IPS DF 4.7 (cell line): Measurements from ENCODE around the gene ARHGAP1.
"Not testable (repeated sequence)": the region's sequence is repeated elsewhere in the genome, so short reads cannot be mapped to it uniquely, and the experiment has no call there.

ENCODE experiments used
- DNase-seq: peaks from one replicate; pipeline ENCODE4 v3.0.0-alpha.2; 2013; ENCODE audit warnings: low spot score; ENCODE audit errors: extremely low read depth

ARHGAP1 gene

DNA sequence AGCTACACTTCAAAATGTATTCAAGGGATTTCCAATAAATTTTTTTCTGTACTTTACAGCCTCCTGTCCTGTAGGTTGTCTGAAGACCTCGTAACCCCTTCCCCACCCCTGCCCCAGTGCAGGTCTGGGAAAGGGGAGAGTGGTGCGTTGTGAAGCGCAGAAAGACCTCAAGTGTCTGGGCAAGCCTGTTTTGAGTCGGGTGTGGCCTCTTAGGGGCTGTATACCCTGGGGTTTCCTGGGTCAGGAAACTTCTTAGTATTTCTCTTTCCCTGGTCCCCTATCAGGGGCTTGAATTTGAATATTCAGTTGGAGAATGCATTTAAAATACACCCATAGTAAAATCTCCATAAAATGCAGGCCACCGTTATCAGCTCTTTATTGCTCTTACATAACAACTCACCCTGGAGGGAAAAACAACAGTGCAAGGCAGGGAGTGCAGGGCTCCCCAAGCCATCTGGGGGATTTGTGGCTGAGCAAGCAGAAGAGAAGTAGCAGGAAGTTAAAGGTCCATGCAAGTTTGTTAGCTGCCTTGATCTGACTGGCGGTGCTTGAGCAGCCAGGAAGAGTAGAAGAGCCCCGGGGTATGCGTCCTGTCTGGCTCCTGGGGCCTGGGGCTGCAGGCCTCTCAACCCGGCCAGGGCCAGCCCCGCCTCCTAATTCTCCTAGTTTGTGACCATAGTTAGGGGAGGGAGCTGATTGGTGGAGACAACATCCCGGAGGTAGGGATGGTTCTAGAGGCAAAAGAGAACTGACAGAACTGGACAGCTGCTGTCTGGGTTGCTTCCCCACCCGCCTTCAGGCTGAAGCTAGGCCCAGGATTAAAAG is 25.7 kb downstream of the ARHGAP1 start:
- DNase-seq = peak; percentile 16

DNA sequence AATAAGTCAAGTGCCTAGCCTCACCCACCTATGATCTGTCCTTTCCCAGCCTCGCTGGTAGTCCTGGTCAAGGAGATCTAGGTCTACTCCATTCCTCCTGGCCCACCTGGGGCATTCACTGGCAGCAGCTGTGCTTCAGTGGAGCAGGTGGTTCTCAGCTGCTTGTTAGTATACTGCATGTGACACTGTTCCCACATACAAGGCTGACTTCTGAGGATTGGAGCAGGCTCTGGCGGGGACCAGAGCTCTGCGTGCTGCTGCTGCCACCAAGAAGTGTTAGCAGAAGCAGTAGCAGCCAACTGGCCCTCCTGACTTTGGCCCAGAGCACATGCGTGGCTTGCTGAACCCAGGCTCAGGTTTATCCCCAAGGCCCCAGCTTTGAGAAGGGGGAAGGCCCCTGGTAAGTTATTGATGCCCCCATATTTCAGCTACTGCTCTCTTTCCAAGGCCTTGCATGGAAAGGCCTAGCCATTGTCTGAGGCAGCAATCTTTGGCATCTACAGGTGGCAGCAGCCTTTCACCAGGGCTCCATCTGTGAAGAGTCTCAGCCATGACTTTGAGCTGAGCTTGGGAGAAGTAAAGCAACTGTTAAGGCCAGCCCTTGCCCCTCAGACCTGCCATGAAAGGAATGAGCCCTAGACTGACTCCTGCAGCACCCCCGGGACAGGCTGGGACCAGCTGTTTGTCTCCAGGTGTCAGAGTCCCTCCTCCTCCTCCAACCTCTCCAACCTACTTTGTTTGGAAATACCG is 26.5 kb downstream of the ARHGAP1 start:
- no peak for DNase-seq

DNA sequence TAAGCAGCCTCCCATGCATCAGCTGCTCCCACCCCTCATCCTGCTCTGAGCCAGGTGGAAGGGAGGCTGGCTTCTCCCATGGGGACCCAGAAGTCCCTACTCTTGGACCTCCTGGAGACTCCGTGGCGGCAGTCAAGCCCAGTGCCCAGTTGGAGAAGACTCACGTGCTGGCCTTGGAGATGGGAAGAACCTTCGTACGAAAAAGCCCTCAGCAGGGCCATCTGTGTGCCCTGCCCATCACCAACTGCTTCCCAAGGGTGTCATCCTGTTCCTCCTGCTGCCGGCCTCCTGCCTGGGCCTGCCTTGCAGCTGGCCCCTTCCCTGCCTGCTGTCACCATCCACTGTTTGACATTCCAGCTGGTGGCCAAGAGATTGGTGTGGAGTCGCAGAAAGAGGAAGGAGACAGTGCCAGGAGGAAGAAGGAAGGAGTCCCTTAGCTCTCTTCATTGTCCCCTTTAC is 28.0 kb downstream of the ARHGAP1 start:
- DNase-seq = no peak

DNA sequence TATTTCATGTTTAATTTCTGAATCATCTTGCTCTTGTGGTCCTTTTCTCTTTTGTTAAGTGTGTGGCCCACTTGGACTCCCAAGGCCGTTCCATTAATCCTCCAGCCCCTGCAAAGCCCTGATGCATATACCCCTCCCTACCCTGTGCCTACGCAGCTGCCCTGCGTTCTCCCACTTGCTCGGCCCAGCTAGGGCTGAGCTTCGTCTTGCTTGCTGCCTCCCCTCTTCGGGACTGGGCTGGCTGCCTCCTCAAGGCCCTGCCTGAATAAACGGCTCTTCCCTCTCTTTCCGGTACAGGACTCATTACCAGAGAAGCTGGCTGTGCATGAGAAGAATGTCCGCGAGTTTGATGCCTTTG is 28.5 kb downstream of the ARHGAP1 start:
- DNase-seq = no peak

DNA sequence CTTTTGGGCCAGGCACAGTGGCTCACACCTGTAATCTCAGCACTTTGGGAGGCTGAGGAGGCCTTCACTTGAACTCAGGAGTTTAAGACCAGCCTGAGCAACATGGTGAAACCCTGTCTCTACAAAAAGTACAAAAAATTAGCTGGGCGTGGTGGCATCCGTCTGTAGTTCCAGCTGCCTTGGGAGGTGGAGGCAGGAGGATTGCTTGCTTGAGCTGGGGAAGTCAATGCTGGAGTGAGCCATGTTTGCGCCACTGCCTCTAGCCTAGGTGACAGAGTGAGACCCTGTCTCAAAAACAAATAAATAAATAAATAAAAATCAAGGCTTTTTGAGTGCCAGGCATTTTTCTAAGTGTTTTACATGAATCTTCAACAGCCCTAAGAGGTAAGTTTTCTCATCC is 29.9 kb downstream of the ARHGAP1 start:
- not testable (repeated sequence) for DNase-seq

DNA sequence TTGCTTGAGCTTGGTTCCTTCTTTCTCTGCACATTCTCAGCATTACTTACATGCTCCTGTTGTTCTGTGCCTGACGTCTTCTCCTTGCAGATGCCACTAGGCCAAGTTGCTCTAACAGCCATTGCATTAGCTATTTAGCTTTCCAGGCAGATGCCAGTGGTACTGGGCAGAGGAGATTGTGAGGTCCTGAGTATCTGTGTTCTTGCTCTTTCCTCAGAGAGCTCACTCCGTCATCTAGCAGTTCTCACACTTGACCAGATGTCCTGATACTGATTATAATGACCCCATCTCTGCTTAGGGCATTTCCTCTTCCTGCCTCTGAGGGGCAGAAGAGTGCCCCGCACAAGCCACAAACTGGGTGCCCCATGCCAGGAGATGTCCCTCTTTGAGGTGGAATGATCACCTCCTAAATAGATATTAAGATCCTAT is 30.7 kb downstream of the ARHGAP1 start:
- DNase-seq = no peak

DNA sequence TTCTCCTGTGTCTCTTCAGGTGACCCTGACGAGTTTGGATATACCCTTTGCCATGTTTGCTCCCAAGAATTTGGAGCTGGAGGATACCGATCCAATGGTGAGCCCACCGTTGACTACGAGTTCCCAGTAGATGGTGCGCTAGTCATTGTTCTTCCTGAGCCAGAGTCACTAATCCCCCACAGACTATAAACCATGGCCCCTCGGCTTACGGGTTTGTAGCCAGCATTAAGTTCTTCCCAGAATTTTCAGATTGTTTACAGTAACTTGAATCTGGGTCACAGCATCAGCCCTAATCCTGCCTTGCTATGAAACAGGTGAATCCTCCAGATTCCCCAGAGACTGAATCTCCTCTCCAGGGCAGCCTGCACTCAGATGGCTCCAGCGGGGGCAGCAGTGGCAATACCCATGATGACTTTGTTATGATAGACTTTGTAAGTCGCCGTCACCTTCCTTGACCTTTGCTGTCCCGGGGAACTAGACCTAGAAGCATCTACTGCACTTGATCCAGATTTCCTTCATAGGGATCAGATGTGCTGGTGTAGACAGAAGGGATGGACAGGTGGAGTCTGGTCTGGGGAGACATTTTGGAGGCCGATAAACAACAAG is 31.8 kb downstream of the ARHGAP1 start:
- no peak for DNase-seq

DNA sequence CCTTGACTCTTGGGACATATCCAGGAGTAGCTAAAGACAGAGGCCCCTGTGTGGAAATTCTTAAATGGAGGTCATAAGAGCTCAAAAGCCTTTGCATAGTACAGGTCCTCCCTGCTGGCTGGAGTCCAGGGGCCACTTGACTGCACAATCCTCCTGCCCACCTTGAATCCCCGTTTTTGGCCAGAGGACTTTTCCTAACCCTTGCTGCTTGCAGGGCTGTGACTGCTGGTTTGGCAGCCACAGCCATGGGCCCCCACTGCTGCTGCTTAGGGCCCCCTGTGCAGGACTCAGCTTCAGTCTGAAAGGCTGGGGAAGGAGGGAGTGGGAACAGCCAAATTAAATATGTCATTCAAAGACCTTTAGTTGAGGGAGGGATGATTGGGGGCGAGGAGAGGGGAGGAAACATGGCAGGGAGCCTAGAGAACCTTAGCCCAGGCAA is 33.4 kb downstream of the ARHGAP1 start:
- no peak for DNase-seq

DNA sequence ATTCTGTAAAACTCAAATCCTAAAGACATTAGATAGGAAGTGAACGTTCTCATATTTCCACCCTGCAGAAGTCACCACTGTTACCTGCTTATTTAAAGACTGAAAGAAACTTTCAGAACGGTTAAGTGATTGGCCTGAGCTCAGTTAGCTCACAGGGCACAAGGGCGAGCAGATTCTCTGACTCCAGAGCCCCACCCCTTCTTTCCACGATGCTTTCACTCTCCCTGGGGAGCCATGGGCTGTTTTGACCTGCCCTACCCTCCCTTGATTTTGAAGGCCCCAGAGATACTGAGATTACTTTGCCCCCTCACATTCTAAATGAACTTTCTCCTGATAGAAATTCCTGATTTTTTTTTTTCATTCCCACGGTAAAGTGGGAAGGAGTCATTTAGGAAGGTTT is 33.9 kb downstream of the ARHGAP1 start:
- DNase-seq = no peak

DNA sequence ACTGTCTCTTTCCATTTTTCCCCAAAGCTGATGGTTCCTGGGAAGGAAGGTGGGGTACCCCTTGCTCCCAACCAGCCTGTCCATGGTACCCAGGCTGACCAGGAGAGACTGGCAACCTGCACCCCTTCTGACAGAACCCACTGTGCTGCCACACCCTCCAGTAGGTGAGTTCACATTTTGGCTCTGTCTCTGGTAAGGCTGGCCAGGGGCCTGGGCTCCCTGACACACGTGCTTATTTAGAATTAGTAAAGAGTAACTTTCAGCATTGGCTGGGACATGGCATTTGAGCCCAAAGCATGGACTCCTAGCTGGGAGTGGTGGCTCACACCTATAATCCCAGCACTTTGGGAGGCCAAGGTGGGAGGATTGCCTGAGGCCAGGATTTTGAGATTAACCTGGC is 35.1 kb downstream of the ARHGAP1 start:
- no peak for DNase-seq

DNA sequence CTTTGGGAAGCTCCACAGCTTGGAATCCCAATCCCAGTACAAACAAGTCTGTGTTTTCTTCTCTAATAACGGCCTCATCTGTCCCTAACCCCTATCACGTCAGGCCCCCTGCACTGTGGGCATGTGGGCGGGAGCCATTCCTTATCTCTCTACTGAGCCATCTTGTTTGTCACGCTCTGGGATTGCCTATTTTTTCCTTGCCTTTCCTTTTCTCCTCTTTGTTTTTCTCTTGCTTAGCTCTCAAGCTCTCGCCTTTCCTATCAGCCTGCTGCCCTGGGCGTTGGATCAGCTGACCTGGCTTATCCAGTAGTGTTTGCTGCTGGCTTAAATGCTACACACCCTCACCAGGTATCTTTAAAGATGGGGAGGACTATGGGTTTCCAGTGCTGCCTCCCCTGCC is 35.8 kb downstream of the ARHGAP1 start:
- no peak for DNase-seq

DNA sequence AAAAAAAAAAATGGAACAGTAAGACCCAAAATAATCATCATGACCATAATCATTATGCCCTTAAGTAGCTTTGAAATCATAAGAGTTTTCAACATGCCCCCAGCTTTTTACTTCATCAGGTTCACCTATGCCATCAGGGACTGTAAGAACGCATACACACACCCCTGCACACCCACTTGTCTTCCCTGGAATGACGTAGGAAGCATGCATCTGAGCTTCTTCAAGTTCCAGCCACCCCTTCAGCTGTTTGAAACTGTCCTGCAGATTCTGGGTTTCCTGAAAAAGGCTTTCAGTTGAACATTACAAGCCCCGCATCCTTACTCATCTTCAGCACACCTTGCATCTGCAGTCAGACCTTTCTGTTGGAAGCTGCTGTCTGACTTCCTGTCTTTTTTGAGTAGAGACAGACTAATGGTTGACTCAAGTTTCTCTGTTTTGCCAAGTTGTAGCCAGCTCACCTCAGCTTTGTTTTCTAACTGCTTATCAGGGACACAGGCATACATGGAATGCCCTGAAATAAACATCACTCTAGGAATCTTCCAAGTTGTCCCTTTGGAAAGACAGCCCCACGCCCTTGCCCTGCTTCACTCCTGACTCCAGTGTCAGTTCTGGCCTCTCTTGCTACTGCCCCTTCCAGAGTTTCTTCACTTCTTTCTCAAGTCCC is 37.0 kb downstream of the ARHGAP1 start:
- no peak for DNase-seq

DNA sequence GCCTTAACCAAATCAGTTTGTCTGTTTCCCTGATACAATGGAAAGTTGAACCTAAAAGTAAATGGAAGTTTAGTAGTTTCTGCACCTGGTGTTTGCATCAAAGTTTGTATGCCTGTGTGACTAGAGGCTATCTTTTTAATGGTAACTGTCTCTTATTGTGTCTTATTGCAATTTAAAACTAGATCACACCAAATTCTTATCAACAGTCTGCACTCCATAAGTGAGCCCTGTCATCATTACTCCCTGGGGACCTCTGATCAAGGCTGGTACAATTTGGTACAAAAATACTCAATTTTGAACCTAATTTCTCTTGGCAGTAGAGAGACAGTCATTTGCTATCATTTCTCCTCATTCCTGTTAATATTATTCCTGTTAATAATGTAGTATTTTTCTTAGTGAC is 38.1 kb downstream of the ARHGAP1 start:
- DNase-seq = no peak

DNA sequence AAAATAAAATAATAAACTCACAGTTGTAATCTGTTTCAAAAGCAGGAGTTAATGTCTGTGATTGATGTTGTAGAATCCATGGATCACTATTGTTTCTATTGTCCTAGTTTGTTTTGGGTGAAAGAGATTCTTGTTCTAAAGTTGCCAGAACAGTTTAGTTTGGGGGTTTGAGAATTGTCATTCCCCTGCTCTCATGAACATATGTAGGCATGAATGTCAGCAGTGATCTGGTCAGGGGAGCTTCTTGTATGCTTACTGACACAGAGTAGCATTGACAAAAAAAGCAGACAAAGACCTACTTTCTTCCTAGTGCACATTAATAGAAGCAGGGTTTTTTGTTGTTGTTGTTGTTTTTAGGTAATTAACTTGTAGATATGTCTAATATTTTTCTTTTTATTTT is 38.6 kb downstream of the ARHGAP1 start:
- DNase-seq = no peak

DNA sequence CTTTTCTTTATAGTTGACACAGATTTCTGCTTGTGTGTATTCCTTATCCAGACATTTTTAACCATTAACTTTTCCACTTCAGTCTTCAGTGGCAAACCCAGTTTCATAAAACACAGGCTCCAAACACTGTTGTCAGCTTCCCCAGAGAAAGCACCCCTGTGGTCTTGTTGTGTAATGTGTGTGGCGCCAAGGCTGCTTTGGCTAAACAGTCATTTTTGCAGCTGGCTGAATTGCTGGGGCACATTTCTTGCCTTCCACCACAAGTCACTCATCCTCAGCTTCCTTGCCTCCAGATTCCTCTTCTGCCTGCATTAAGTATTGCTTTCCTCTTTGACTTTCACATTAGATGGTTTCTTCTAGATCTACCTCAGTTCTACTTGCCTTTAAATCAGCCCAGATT is 40.5 kb downstream of the ARHGAP1 start:
- no peak for DNase-seq

DNA sequence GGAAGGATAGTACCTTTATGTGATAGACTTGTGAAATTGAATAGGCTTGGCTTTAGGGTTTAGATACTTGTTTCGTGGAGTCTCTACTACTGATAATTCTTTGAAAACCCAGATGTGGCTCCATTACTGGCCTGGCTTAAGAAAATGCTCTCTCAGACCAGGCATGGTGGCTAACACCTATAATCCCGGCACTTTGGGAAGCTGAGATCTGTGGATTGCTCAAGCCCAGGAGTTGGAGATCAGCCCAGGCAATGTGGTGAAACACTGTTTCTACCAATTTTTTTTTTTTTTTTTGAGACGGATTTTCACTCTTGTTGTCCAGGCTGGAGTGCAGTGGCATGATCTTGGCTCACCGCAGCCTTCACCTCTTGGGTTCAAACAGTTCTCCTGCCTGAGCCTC is 42.2 kb downstream of the ARHGAP1 start:
- DNase-seq = no peak

DNA sequence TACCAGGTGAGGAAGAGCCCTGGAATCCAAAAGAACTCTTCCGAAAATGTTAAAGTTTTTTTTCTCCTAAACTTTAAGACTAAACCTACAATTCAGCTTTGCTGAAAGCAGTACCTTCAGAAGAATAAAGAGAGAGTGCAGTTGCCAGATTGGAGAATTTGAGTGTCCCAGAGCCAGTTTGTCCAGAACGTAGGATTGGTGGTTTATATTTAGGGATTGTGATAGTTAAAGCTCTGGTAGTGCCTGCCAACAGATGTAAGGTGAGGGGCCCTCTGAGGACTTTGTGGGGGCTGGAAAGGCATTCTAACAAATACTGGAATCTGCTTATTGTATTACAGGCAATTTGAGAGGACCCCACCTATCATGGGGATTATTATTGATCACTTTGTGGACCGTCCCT is 43.2 kb downstream of the ARHGAP1 start:
- DNase-seq = no peak

DNA sequence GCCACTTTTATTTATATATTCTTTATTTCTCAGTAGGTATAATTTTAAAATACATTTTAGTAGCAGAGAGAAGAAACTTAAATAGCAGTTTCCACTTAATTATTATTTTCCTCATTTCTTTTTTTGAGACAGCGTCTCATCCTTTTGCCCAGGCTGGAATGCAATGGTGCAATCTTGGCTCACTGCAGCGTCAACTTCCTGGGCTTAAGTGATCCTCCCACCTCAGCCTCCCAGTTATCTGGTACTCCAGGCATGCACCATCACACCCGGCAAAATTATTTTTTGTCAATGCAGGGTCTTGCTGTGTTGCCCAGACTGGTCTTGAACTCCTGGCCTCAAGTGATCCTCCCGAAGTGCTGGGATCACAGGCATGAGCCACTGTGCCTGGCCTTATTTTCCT is 44.8 kb downstream of the ARHGAP1 start:
- DNase-seq = no peak

DNA sequence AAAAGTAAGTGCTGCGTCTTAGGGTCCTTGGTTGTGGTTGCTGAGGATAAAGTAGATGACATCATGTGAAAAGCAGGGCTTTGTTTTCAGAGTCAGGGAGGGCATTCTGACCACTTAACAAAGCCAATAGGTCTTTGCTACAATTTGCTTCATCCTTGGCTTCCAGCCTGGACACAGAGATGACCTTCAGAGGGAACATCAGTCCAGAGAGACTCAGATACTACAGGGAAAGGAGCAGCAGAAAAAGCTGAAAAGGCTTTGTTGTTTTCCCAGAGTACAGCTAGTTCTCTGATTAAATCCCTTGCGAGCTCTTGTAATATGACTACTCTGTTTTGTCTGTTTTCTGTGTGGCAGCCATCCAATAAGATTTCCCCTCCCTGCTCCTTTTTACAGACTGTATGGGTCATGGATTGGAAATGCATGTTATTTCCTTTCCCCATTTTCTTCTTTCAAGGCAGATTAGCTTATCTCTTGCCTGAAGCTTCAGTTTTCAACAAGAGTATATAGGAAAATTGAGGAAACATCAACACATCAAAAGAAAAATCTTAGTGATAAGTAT is 51.2 kb downstream of the ARHGAP1 start:
- DNase-seq = no peak

DNA sequence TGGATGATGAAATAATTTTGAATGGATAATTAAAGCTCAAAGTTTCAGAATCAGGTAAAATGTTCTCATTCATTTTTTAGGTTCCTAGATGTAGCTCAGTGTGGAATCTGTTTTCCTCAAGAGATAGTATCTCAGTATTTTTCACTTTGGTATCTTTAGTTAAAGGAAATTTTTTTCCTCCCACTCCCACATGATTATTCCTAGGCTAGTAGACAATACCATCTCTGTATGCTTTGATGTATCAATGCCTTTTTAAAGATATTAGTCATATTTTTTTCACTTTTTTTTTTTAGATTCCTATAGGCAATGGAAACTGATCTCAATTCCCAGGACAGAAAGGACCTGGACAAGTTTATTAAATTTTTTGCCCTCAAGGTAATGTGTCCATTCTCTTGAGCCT is 56.4 kb downstream of the ARHGAP1 start:
- no peak for DNase-seq

DNA sequence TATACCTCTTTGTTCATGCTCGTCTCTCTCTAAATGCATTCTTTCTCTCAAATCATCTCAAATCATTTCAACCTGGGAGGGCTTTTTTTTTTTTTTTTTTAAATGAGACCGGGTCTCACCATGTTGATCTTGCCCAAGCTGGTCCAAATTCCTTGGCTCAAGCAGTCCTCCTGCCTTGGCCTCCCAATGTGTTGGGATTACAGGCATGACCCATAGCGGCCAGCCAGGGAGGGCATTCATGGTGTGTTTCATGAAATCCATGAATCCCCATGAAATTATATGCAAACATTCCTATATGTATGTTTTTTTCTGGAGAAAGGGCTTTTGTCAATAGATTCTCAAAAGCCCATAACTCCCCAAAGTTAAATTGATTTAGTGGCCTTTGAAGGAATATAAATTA is 56.9 kb downstream of the ARHGAP1 start:
- DNase-seq = no peak
